Fibroblast of villous mesenchyme (primary cell): ENCODE results near the gene SOX13. TPM values are rescaled to one million over a fixed set of nuclear protein-coding genes. Genes with fewer than 3 reads are reported as not detected.
"Not testable (repeated sequence)": the region's sequence is repeated elsewhere in the genome, so short reads cannot be mapped to it uniquely, and the experiment has no call there.

Experiments
- DNase-seq: peaks from one replicate; pipeline ENCODE4 v3.0.0-alpha.2; 2010; ENCODE audit warnings: low read depth
- H3K4me3 ChIP-seq: 2 replicates; pipeline ENCODE4 v1.5.1; 2011; ENCODE audit warnings: low read depth, mild to moderate bottlenecking, low read length
- CTCF ChIP-seq: IDR thresholded peaks from 2 replicates; pipeline ENCODE4 v1.5.1; 2012; ENCODE audit warnings: low read depth, mild to moderate bottlenecking, low read length; ENCODE audit not compliant: insufficient read depth
- total RNA-seq: library from RNA; depleted of rRNA; stranded (reverse); fragments of >200 nt; gene quantifications from 2 replicates; pipeline ENCODE4 v1.2.3, GENCODE V29; 2012

SOX13 gene
- total RNA-seq, 1 donor, result 14.7 TPM

- no peak for TF ChIP-seq CTCF
- no peak for DNase-seq
- H3K4me3 ChIP-seq, result no peak overlapping the region
These were observed 24.0 kb downstream of the SOX13 start for GRCh38 chr1:204096931-204097330.

GRCh38 chr1:204098683-204099082 is 25.8 kb downstream of the SOX13 start:
- no peak for DNase-seq
- no peak overlapping the region for H3K4me3 ChIP-seq
- TF ChIP-seq CTCF, result no peak

- H3K4me3 ChIP-seq, DNase-seq: not testable (repeated sequence)
These were observed 26.8 kb downstream of the SOX13 start for GRCh38 chr1:204099754-204100153.

GRCh38 chr1:204102029-204102611 is 29.2 kb downstream of the SOX13 start:
- H3K4me3 ChIP-seq, result no peak overlapping the region
- TF ChIP-seq CTCF, result no peak
- DNase-seq, result no peak

- no peak for TF ChIP-seq CTCF
- DNase-seq, result no peak
These were observed 30.0 kb downstream of the SOX13 start for GRCh38 chr1:204102739-204103430.

GRCh38 chr1:204103431-204103741 is 30.5 kb downstream of the SOX13 start:
- H3K4me3 ChIP-seq, result no peak overlapping the region
- peak; percentile 43 for DNase-seq
- TF ChIP-seq CTCF, result no peak

More at GRCh38 chr1:204102739-204103430, 30.0 kb downstream of the SOX13 start:
- H3K4me3 ChIP-seq, result no peak overlapping the region

GRCh38 chr1:204104331-204105130 is 31.6 kb downstream of the SOX13 start:
- TF ChIP-seq CTCF, result no peak
- no peak overlapping the region for H3K4me3 ChIP-seq
- DNase-seq, result peak; percentile 51
